BE2C (cell line): ENCODE measurements around the gene SAXO1.

Source experiments
- DNase-seq: peaks from one replicate; pipeline ENCODE4 v3.0.0-alpha.2; 2020
- H3K27me3 ChIP-seq: fragments of 250-450 bp; sonication (Bioruptor Pico); 2 replicates; pipeline ENCODE4 v1.5.1; 2020; ENCODE audit warnings: mild to moderate bottlenecking
- H3K36me3 ChIP-seq: fragments of 250-450 bp; sonication (Bioruptor Pico); 2 replicates; pipeline ENCODE4 v1.5.1; 2020; ENCODE audit warnings: mild to moderate bottlenecking
- H3K4me1 ChIP-seq: fragments of 250-450 bp; sonication (Bioruptor Pico); 2 replicates; pipeline ENCODE4 v1.5.1; 2020
- H3K4me3 ChIP-seq: 2 replicates; pipeline ENCODE4 v1.5.1; 2011; ENCODE audit warnings: low read depth, low read length
- H3K9me3 ChIP-seq: fragments of 250-450 bp; sonication (Bioruptor Pico); 2 replicates; pipeline ENCODE4 v1.5.1; 2020
- CTCF ChIP-seq: IDR thresholded peaks from 2 replicates; pipeline ENCODE4 v1.5.1; 2012; ENCODE audit warnings: mild to moderate bottlenecking, low read depth, low read length

The SAXO1 gene

GRCh38 chr9:18971909-18972308, 61.1 kb downstream of the SAXO1 start:
- no peaks in the 10 kb centered on the region for H3K27me3 ChIP-seq
- no peak for TF ChIP-seq CTCF
- no peak overlapping the region for H3K4me3 ChIP-seq
- no peak for DNase-seq
- no peaks in the 10 kb centered on the region for H3K36me3 ChIP-seq
- H3K4me1 ChIP-seq: no peaks in the 10 kb centered on the region
- H3K9me3 ChIP-seq: no peaks in the 10 kb centered on the region; the same call in 1 of the 2 replicates

DNA sequence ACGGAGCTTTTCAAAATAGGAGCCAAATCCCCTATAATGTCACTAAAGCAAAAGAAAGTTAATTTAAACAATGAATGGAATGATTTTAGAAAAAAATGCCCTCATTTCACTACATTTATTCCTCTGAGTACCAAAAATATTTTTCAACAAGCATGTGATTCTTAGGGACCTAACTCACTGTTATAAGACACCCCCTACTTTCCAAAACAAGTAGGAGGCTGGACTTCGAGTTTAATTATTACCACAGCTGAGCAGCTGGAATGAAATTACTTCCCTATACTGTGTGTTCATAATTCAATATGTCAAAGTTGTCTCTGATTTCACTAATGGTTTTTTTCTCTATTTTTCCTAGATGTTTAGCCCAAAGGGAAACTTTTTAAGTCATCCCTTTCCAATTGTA, 61.6 kb downstream of the SAXO1 start:
- Histone ChIP-seq H3K4me3 (no peak overlapping the region), H3K4me1 (no peaks in the 10 kb centered on the region), H3K27me3 (no peaks in the 10 kb centered on the region), H3K9me3 (no peaks in the 10 kb centered on the region; the same call in 1 of the 2 replicates), H3K36me3 (no peaks in the 10 kb centered on the region)
- DNase-seq: no peak
- TF ChIP-seq CTCF: no peak

GRCh38 chr9:18970393-18970792, 62.6 kb downstream of the SAXO1 start:
- H3K27me3 ChIP-seq: no peaks in the 10 kb centered on the region
- DNase-seq: no peak
- no peaks in the 10 kb centered on the region for H3K4me1 ChIP-seq
- TF ChIP-seq CTCF: no peak
- no peaks in the 10 kb centered on the region for H3K36me3 ChIP-seq
- H3K4me3 ChIP-seq: no peak overlapping the region
- H3K9me3 ChIP-seq: no peaks in the 10 kb centered on the region; the same call in 1 of the 2 replicates

GRCh38 chr9:18969128-18969527, 63.9 kb downstream of the SAXO1 start:
- no peak overlapping the region for H3K4me3 ChIP-seq
- H3K36me3 ChIP-seq: no peaks in the 10 kb centered on the region
- no peaks in the 10 kb centered on the region for H3K27me3 ChIP-seq
- no peak for TF ChIP-seq CTCF
- DNase-seq: no peak
- H3K9me3 ChIP-seq: no peaks in the 10 kb centered on the region; the same call in 1 of the 2 replicates
- H3K4me1 ChIP-seq: no peaks in the 10 kb centered on the region

GRCh38 chr9:18955626-18956025, 77.4 kb downstream of the SAXO1 start:
- no peaks in the 10 kb centered on the region for H3K9me3 ChIP-seq
- H3K36me3 ChIP-seq: no peaks in the 10 kb centered on the region
- TF ChIP-seq CTCF: no peak
- H3K4me3 ChIP-seq: no peak overlapping the region
- H3K27me3 ChIP-seq: peaks cover 9% of the 10 kb centered on the region
- H3K4me1 ChIP-seq: no peaks in the 10 kb centered on the region
- no peak for DNase-seq

- Histone ChIP-seq H3K27me3 (peaks cover 3% of the 10 kb centered on the region), H3K36me3 (no peaks in the 10 kb centered on the region), H3K4me3 (no peak overlapping the region), H3K4me1 (no peaks in the 10 kb centered on the region), H3K9me3 (no peaks in the 10 kb centered on the region)
- TF ChIP-seq CTCF: no peak
- no peak for DNase-seq
Measured at GRCh38 chr9:18951936-18952335, 81.1 kb downstream of the SAXO1 start.
